GM18951 (cell line): ENCODE data around the gene KCNMA1.

Experiments
- POLR2A ChIP-seq: IDR thresholded peaks from 4 replicates; pipeline ENCODE4 v1.6.1; 2011; ENCODE audit warnings: mild to moderate bottlenecking; ENCODE audit not compliant: insufficient read length, insufficient read depth; ENCODE audit errors: extremely low read depth
- in situ Hi-C: fragments of 300-500 bp; cut with MboI; formaldehyde crosslinking; loops from one replicate; pipeline ENCODE4 v1.12.0; 2022; ENCODE audit warnings: low sequenced_read_pairs, mixed read lengths, inconsistent platforms; ENCODE audit not compliant: unreplicated experiment

Gene KCNMA1

DNA sequence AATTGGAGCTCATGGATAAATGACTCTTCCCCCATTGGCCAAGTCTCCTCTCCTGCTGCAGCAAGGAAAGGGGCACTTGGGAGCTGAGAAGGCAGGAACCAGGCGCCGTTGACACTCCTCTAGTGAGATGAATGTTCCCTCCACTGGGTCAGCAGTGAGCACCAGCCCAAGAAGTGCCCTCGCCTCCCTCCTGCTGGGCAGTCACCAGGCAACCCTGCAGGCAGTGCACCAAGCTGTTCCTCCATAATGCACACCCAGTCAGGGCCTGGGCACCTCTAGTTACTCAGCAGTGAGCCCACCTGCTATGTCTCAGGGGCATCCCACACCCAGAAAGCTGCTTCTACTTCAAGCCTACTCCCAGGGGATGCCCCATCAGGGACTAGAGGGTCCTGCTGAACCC is 84.3 kb downstream of the KCNMA1 start:
- in situ Hi-C loops = no loop called here
- no peak for TF ChIP-seq POLR2A

DNA sequence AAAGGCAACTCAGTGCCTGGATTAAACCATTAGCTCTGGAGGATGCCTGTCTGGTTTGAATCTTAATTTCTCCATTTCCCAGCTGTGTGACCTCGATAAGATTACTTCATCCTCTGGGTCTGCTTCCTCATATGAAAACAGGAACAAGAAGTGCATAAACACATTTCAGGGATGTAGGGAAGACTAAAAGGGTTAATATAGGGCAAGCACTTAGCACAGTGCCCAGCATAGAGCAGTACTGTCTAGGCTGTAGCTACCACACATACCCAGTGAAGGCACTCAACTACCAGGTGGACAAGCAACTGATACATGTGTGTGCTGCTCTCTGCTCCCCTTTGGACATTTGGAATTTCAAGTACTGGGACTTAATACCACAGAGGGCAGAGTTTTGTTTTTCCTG is 85.4 kb downstream of the KCNMA1 start:
- in situ Hi-C loops = no loop called here
- TF ChIP-seq POLR2A = no peak

DNA sequence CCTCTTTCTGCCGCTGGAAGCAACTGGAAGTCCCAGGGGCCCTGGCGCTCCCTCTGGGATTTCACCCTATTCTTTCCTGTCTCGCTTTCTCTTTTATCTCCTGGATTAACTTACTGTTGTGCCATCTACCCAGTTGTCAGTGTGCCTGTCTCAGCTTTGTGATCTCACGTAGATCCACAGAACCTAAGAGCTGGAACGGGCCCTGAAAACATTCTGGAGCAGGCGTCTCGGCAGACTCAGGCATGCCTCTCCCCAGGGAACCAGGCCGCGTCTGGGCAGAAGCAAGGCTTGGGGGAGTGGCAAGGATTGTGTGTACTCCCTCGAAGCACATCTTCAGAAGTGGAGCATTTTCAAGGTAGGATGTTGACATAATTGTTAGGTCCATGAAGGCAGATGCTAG is 87.2 kb downstream of the KCNMA1 start:
- in situ Hi-C loops = no loop called here
- no peak for TF ChIP-seq POLR2A

DNA sequence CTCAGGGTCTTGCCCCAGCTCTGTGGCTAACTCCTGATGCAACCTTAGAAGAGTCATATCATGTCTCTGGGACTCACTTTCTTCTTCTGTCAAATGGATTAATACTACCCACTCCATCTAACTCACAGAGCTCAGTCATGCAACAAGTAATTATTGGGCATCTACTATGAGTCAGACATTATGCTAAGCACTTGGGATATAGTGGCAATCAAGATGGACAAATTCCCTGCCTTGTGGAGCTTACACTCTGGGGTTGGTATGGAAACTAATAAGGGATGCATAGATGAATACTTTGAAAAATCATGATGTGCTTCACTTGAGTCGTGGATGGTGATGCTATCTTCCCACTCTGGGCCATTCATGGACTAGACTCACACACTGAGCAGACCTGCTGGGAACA is 88.9 kb downstream of the KCNMA1 start:
- in situ Hi-C loops = no loop called here
- no peak for TF ChIP-seq POLR2A

DNA sequence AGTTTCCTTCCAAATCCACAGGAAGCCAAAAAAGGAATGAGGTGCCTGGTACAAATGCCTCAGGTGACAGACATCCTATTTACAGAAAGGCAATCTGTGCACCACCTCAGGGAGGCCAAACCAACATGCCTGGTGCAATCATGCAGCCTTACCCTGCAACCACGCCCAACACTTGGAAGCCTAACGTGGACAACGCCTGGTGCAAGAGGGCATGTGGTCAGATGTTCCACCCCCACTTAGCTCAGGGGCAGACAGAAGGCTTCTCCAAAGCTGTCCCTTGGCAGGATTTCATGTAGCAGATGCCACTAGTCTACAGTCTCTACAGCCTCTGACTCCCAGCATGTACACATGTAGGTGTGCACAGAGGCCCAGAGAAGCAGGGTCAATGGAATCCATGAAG is 89.5 kb downstream of the KCNMA1 start:
- in situ Hi-C loops = no loop called here

DNA sequence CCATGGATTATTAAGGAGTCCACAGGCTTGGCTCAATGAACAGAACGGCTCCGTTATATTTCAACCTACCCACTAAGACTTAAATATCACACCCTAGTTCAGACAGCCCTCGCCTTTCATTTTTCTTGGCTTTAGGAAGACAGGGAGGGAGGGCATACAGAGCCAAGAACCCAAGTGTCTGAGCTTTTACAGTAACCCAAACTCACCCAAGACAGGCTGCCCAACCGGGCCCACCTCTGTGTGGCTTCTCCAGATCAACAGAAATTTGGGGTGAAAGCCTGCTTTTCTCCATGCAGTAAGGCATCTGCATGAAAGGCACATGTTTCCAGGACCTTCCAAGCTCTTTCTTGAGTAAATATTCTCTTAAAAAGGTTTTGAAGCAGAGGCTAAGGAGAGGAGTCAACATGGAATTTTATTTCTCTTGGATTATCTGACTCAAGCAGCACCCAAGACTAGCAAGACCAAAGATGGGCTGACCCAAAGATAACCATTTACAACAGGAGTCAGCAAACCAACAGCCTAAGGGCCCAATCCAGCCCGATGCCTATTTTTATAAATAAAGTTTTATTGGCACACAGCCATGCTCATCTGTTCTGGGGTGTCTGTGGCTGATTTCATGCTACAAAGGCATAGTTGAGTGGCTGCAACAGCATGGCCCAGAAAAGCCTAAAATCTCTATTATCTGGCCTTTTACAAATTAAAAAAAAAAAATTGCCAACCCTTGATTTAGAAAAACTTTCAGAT is 90.1 kb downstream of the KCNMA1 start:
- no peak for TF ChIP-seq POLR2A
- in situ Hi-C loops = no loop called here

More for the DNA sequence above, 89.5 kb downstream of the KCNMA1 start:
- no peak for TF ChIP-seq POLR2A

DNA sequence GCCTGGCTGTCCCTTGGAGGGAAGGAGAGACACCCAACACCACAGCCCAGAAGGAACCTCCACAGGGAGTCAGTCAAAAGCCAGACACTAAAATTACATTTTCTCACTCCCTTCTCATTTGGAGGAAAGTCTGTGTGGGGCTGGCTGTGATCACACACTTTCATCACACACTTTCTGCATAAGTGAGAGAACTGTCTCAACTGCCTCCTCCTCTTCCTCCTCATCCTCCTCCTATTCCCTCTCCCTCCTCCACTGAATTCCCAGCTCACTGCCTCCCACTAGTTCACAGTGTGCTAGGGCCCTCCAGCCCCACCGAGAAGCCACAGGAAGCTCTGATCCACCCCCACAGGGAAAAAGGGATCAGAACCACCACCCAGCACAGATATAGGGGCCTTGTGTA is 91.6 kb downstream of the KCNMA1 start:
- in situ Hi-C loops = no loop called here
- TF ChIP-seq POLR2A = no peak

DNA sequence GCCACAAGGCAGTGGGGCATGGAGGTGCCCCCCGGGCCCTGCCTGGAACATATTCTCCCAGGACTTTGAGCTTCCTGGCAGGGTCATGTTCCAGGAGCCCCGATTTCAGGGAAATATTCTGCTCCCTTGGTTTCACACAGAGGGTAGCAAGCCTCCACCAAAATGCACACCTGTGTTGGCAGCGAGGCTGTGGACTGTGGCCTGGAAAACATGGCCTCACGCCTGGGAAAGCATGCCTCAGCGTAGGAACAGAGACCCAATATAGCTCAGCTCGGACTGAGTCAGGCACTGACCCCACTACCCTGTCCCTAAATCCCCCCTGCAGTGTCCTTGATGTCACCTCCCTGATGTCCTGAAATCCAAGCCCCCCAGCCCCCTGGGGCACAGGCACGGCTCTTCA is 92.0 kb downstream of the KCNMA1 start:
- in situ Hi-C loops = no loop called here
- TF ChIP-seq POLR2A = no peak

DNA sequence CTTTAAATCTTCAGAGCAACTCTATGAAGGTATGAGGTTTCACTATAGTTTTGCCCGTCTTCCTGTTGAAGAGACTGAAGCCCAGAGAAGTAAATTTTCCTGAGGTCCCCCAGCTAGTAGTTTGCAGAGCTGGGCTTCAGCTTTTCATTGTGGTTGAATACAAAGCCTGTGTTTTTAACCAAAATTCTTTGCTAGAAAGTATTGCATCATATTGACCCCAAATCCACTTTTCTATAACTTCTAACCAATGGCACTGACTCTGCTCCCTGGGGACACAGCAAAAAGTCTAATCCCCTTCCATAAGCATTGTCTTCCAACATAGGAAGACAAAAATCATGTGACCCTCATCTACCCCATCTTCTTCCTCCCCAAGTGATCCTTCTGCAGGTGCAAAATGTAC is 93.0 kb downstream of the KCNMA1 start:
- no peak for TF ChIP-seq POLR2A
- in situ Hi-C loops = no loop called here

DNA sequence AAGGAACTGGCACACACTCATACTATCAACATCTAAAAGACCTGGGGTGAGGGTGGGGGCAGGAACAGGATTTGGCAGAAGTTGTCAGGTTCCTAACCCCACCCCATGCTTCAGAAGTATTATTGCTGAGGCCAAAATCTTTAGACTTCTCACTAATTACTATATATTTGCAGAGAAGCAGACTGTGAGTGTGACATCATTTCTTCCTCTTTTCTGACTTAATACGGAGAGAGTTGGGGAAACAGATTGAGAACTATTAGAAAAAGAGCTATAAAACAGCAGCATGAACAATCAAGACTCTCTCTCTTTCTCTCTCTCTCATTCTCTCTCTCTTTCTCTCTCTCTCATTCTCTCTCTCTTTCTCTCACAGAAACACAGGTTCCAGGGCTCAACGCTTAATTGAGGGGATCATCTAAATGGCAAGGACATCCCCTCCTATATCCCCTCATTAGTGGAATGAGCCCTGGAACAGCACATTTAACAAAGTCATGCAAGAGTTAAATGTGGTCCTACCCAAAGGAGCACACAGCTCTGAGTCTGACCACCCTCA is 94.8 kb downstream of the KCNMA1 start:
- TF ChIP-seq POLR2A = no peak
- in situ Hi-C loops = no loop called here

DNA sequence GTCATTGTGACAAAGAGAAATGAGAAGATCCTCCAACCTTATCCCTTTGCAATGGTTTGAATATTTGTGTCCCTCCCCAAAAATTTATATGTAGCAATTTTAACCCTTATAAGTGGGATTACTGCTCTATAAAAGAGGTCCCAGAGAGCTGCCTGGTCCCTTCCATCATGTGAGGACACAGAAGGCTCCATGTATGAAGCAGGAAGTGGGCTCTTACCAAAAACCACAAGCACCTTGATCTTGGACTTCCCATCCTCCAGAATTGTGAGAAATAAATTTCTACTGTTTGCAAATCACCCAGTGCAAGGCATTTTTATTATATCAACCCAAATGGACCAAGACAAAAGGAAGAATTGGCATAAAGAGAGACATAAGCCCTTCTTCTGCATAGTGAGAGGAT is 95.7 kb downstream of the KCNMA1 start:
- in situ Hi-C loops = no loop called here
- no peak for TF ChIP-seq POLR2A

DNA sequence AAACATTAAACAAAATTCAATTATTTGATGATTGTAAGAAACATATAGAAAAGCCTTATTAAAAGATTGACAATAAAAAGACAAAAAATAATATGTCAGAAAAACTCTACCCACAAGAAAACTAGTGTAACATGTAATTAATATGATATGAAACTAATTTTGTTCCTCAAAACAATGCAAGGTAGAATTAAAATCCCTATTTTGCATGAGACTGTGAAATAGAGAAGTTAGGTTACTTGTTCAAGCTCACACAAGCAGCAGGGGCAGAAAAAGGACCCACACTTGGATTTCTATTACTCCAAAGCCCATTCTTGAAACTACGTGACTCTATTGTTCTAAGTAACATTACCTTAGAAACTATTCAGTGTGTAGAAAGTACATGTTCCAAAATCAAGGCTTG is 96.4 kb downstream of the KCNMA1 start:
- in situ Hi-C loops = no loop called here
- TF ChIP-seq POLR2A = no peak

DNA sequence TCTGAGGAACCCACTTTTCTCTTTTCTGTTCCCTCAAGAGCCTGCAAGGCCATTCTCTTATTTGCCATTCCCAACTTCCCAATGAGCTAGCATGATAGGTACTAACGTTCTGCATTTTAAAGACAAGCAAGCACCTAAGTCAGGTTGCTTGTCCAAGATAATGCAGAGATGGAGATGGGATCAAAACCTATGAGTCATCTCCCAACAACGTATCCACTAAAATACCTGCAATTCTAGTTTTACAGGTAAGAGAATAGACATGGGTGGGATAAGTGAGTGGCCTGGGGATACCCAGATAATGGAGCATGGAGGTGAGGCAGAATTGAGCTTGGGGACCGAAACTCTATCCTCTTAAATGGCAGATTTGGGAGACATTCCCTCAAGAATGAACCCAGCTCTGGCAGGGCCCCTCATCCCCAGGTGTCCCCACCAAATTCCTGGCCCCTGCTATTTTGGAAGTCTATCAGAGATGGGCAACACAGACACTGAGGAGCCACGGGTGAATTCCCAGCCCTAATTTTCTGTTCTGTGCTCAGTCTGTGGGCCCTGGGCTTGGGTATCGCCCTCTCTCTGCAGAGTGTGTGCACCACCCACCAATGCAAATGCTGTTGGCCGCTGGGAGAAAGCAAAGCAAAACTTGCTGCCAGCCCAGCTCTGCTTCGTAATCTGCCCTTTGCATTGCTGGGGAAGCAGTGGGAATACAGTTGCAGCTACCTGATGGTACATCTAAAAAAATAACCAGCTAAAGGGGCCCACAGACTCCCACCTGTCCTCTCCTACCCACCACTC is 98.3 kb downstream of the KCNMA1 start:
- TF ChIP-seq POLR2A = no peak
- in situ Hi-C loops = no loop called here
